Type B pancreatic cell (in vitro differentiated cells): ENCODE results near the gene NPTX1. TPM values are rescaled to one million over a fixed set of nuclear protein-coding genes. Genes with fewer than 3 reads are reported as not detected.

Source experiments
- DNase-seq: peaks from one replicate; pipeline ENCODE4 v3.0.0; 2021; ENCODE audit warnings: mixed read lengths; ENCODE audit not compliant: unreplicated experiment; ENCODE audit errors: extremely low spot score
- H3K27ac Mint-ChIP-seq: 2 replicates; pipeline ENCODE4 v1.8.0; 2021; ENCODE audit warnings: mild to moderate bottlenecking, mixed read lengths
- H3K27me3 Mint-ChIP-seq: 2 replicates; pipeline ENCODE4 v1.8.0; 2021; ENCODE audit warnings: mixed read lengths
- H3K36me3 Mint-ChIP-seq: 2 replicates; pipeline ENCODE4 v1.8.0; 2021; ENCODE audit warnings: mixed read lengths
- H3K4me1 Mint-ChIP-seq: one replicate; pipeline ENCODE4 v1.8.0; 2021; ENCODE audit warnings: mixed read lengths; ENCODE audit not compliant: unreplicated experiment
- H3K4me3 Mint-ChIP-seq: 2 replicates; pipeline ENCODE4 v1.8.0; 2021; ENCODE audit warnings: mild to moderate bottlenecking, mixed read lengths
- H3K9me3 Mint-ChIP-seq: 2 replicates; pipeline ENCODE4 v1.8.0; 2021; ENCODE audit warnings: mixed read lengths
- total RNA-seq: library from RNA; stranded (reverse); gene quantifications from 2 replicates; pipeline ENCODE4 v1.2.1, GENCODE V29; 2021; ENCODE audit warnings: low replicate concordance
- TF ChIP-seq, protein P1 (sequence below): fragments of 200-600 bp; sonication (generic); conservative IDR thresholded peaks from 2 replicates; pipeline ENCODE4 v1.5.0; 2021; ENCODE audit warnings: antibody characterized with exemption, mild to moderate bottlenecking

The NPTX1 gene
- total RNA-seq, 1 donor from 2014 or later: 4.7 TPM

DNA sequence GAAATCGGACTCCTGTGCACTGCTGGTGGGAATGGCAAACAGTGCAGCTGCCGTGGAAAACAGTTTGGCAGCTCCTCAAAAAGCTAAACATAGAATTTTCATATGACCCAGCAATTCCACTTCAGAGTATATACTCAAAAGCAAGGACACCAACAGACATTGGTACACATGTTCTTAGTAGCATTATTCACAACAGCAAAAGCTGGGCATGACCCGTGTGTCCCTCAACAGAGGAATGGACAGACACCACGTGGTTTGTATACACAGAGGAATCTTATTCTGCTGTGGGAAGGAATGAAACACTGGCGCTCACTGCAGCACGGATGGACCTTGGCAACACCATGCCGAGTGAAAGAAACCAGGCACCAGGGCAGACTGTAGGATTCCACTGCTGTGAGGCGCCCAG, 16.0 kb downstream of the NPTX1 start:
- H3K4me1 Mint-ChIP-seq: peaks cover 4% of the 10 kb centered on the region
- no peak overlapping the region for H3K27ac Mint-ChIP-seq
- H3K36me3 Mint-ChIP-seq: no peaks in the 10 kb centered on the region
- peaks cover 52% of the 10 kb centered on the region for H3K27me3 Mint-ChIP-seq
- no peak overlapping the region for H3K4me3 Mint-ChIP-seq
- TF ChIP-seq, protein P1, sequence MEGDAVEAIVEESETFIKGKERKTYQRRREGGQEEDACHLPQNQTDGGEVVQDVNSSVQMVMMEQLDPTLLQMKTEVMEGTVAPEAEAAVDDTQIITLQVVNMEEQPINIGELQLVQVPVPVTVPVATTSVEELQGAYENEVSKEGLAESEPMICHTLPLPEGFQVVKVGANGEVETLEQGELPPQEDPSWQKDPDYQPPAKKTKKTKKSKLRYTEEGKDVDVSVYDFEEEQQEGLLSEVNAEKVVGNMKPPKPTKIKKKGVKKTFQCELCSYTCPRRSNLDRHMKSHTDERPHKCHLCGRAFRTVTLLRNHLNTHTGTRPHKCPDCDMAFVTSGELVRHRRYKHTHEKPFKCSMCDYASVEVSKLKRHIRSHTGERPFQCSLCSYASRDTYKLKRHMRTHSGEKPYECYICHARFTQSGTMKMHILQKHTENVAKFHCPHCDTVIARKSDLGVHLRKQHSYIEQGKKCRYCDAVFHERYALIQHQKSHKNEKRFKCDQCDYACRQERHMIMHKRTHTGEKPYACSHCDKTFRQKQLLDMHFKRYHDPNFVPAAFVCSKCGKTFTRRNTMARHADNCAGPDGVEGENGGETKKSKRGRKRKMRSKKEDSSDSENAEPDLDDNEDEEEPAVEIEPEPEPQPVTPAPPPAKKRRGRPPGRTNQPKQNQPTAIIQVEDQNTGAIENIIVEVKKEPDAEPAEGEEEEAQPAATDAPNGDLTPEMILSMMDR: no peak
- DNase-seq: no peak
- H3K9me3 Mint-ChIP-seq: no peaks in the 10 kb centered on the region

DNA sequence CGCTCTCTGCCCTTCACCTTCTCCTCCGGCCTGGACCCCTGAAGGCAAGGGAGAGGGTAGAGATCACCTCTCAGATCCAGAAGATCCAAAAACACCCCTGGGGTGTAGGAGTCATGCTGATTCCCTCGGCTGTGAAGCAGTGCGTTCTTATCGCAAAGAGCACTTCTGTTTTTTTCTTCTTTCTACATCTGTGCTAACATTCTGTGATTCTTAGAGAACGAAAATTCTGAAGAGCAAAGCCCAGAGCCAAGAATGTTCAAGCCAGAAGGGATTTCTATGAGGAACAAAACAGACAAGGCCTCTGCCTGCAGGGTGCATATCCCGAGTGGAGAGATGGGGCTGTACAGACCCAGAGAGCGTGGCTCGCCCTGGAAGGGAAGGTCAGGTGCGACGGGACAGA, 17.2 kb downstream of the NPTX1 start:
- H3K4me3 Mint-ChIP-seq: no peak overlapping the region
- DNase-seq: no peak
- H3K27ac Mint-ChIP-seq: no peak overlapping the region
- H3K36me3 Mint-ChIP-seq: no peaks in the 10 kb centered on the region
- peaks cover 44% of the 10 kb centered on the region for H3K27me3 Mint-ChIP-seq
- no peaks in the 10 kb centered on the region for H3K9me3 Mint-ChIP-seq
- TF ChIP-seq, protein P1: no peak
- H3K4me1 Mint-ChIP-seq: peaks cover 4% of the 10 kb centered on the region

DNA sequence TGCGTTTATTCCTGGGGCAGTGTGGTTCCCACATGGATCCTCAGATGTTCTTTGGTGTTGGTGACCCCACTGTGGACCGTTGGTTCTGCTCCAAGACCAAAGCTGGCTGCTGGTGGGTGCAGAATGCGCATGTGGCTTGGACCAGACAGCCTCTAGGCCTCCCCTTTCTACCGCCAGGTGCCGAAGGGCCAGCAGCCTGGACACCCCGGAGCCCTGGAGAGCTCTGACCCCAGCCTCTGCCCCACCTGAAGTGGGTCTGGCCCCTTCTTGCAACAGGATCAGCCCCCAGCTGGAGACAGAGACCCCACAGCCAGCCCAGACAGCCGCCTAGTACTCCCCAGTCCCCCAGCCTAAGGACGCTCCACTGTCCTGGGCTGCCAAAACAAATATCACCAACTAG, 18.4 kb downstream of the NPTX1 start:
- H3K27ac Mint-ChIP-seq: no peak overlapping the region
- H3K4me3 Mint-ChIP-seq: no peak overlapping the region
- peaks cover 12% of the 10 kb centered on the region for H3K4me1 Mint-ChIP-seq
- TF ChIP-seq, protein P1: no peak
- H3K27me3 Mint-ChIP-seq: peaks cover 44% of the 10 kb centered on the region
- H3K9me3 Mint-ChIP-seq: no peaks in the 10 kb centered on the region
- no peak for DNase-seq
- no peaks in the 10 kb centered on the region for H3K36me3 Mint-ChIP-seq

DNA sequence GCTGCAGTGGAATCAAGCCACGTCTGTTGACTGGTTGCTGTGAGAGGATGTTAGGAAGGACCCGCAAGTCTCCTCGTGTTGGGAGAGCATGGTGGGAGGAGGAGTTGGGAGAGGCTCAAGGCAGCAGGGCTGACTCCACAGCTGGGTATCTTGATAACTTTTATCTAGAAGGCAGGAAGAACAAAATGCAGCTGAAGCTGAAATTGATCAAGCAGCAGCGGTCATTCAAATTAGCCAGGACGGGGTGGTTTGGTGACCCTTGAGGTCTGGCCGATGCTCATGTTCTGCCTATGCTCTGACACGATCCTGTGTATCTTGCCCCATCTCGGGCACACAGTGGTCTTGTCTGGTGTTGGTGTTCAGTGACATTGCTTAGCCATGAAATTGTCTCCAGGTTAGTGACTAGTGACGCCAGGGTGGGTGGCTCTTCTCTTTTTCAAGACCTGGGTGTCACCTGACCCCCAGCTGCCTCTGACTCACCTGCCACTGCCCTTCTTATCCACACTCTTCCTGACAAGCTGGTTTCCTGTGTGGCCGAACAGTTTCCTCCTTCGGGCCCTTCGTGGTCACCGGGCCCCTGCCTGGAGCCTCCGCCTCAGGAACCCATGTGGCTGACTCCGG, 19.1 kb downstream of the NPTX1 start:
- Mint-ChIP-seq H3K27ac (peak overlapping the region; percentile 37), H3K36me3 (no peaks in the 10 kb centered on the region), H3K4me3 (peak overlapping the region; percentile 5), H3K27me3 (peaks cover 39% of the 10 kb centered on the region), H3K9me3 (no peaks in the 10 kb centered on the region), H3K4me1 (peaks cover 12% of the 10 kb centered on the region)
- DNase-seq: no peak
- TF ChIP-seq, protein P1: no peak

DNA sequence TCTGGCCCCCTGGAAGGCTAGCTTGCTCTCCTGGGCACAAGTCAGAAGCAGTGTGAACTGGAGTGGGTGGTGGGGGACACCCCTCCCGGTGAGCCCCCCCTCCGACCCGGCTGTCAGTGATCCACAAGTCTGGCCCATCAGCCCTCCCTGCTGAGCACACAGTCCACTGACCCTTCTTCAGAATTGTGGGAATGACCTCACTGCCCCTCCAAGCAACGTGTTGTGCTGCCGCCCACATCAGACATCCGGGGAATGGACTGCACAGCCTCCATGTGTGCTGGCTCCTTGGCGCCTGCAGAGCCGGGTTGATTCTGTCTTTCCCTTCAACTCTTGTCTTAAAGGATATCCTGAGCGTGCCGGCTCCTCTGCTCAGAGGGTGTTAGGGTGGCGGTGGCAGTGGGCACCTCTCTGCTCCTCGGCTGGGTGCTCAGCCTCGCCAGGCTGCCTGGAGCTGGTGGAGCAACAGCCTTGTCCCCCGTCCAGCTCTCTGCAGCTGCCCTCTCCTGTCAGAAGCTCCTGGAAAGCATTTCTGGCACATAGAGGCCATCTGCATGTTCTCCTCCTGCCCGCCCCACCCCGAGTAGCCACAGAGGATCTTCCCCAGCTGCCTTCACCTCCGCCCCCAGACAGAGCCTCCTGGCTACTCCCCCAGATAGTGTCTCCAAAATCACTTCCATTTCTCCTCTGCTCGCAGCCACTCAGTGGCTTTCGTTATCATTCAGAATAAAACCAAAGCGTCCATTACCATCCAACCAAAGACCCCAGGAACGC, 19.8 kb downstream of the NPTX1 start:
- DNase-seq: no peak
- peaks cover 12% of the 10 kb centered on the region for H3K4me1 Mint-ChIP-seq
- TF ChIP-seq, protein P1: no peak
- no peaks in the 10 kb centered on the region for H3K36me3 Mint-ChIP-seq
- no peaks in the 10 kb centered on the region for H3K9me3 Mint-ChIP-seq
- peaks cover 39% of the 10 kb centered on the region for H3K27me3 Mint-ChIP-seq
- peak overlapping the region; percentile 54 for H3K4me3 Mint-ChIP-seq
- H3K27ac Mint-ChIP-seq: peak overlapping the region; percentile 37
